Endodermal cell (in vitro differentiated cells): Measurements from ENCODE around the gene HAPLN2. TPM values are rescaled to one million over a fixed set of nuclear protein-coding genes. Genes with fewer than 3 reads are reported as not detected.

Experiments used
- DNase-seq: peaks from one replicate; pipeline ENCODE4 v3.0.0-alpha.2; 2017
- H3K27ac ChIP-seq: 2 replicates; pipeline ENCODE4 v1.5.1; 2013; ENCODE audit warnings: mild to moderate bottlenecking, low read depth, low read length, moderate library complexity
- H3K27me3 ChIP-seq: 2 replicates; pipeline ENCODE4 v1.6.1; 2013; ENCODE audit warnings: mild to moderate bottlenecking, low read length, moderate library complexity; ENCODE audit not compliant: insufficient read depth, control insufficient read depth, poor library complexity, severe bottlenecking
- H3K36me3 ChIP-seq: 2 replicates; pipeline ENCODE4 v1.7.0; 2013; ENCODE audit warnings: mild to moderate bottlenecking, low read length, moderate library complexity; ENCODE audit not compliant: control insufficient read depth, insufficient read depth
- H3K4me1 ChIP-seq: one replicate; pipeline ENCODE4 v1.7.0; 2013; ENCODE audit warnings: low read length; ENCODE audit not compliant: control insufficient read depth, insufficient read depth
- H3K4me3 ChIP-seq: 2 replicates; pipeline ENCODE4 v1.5.1; 2013; ENCODE audit warnings: mild to moderate bottlenecking, low read length, moderate library complexity
- H3K9ac ChIP-seq: 2 replicates; pipeline ENCODE4 v1.6.1; 2013; ENCODE audit warnings: mild to moderate bottlenecking, low read length, moderate library complexity; ENCODE audit not compliant: poor library complexity, severe bottlenecking; ENCODE audit errors: extremely low read depth
- H3K9me3 ChIP-seq: 2 replicates; pipeline ENCODE4 v1.6.1; 2013; ENCODE audit warnings: mild to moderate bottlenecking, low read length, moderate library complexity; ENCODE audit not compliant: control insufficient read depth
- H3K27ac Mint-ChIP-seq: 2 replicates; pipeline ENCODE4 v1.8.0; 2020; ENCODE audit warnings: mixed read lengths
- H3K27me3 Mint-ChIP-seq: 2 replicates; pipeline ENCODE4 v1.8.0; 2021; ENCODE audit warnings: mild to moderate bottlenecking, mixed read lengths; ENCODE audit not compliant: insufficient read depth
- H3K36me3 Mint-ChIP-seq: 2 replicates; pipeline ENCODE4 v1.8.0; 2020; ENCODE audit warnings: low read depth, mixed read lengths
- H3K4me1 Mint-ChIP-seq: 2 replicates; pipeline ENCODE4 v1.8.0; 2020; ENCODE audit warnings: mixed read lengths
- H3K4me3 Mint-ChIP-seq: 2 replicates; pipeline ENCODE4 v1.8.0; 2020; ENCODE audit warnings: mild to moderate bottlenecking, moderate library complexity, mixed read lengths
- H3K9me3 Mint-ChIP-seq: 2 replicates; pipeline ENCODE4 v1.8.0; 2020; ENCODE audit warnings: mild to moderate bottlenecking, mixed read lengths
- WGBS, 2 experiments: methylation state at CpG; one replicate each; pipeline versions ENCODE4 v1.1.5 to v1.1.7; 2013; ENCODE audit warnings: missing lambda C conversion rate in 2 of 2, mixed read lengths in 1 of 2; ENCODE audit not compliant: insufficient coverage in 1 of 2, insufficient read length in 1 of 2; 5-methylcytosine and 5-hydroxymethylcytosine counted together
- total RNA-seq, 2 donors: library from RNA; stranded (reverse); fragmentation: NEBNext Ultra II Directional in 1 of 2; extraction: Animal tissue kit (Norgen Biotek cat#: 25700) in 1 of 2; gene quantifications; 2 replicates in 1 of 2; 3 replicates in 1 of 2; pipeline ENCODE4 v1.2.1, GENCODE V29; 2021
- TF ChIP-seq, protein P1 (sequence below): fragments of 200-600 bp; sonication (generic); conservative IDR thresholded peaks from 2 replicates; pipeline ENCODE4 v1.5.0; 2021; ENCODE audit warnings: antibody characterized with exemption, mild to moderate bottlenecking

The HAPLN2 gene
- total RNA-seq, 2 donors from 2014 or later: 0.42 to 2.8 TPM

DNA sequence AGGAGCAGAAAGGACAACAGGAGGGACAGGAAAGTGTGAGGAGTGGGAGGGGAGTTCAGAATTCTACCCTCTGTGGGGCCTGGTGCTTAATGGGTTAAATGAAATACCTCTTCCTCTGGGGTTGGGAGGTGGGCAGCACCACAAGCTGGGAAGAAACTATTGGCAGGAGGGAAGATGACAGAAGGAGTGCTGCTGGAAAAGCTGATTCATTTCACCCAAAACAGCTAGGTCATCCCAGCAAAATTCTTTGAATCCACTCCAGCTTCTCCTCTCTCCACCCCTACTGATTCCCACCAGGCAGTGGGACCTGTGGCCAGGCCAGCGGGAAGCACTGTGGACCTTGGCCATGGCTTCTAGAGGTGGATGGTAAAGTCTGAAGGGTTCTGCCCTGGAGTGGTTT is 35.5 kb downstream of the HAPLN2 start:
- Histone ChIP-seq H3K27me3 (peaks cover 98% of the 10 kb centered on the region), H3K4me1 (no peaks in the 10 kb centered on the region), H3K9me3 (no peaks in the 10 kb centered on the region), H3K4me3 (no peak overlapping the region), H3K36me3 (no peaks in the 10 kb centered on the region), H3K27ac (no peak overlapping the region), H3K9ac (no peak overlapping the region)
- TF ChIP-seq, protein P1, sequence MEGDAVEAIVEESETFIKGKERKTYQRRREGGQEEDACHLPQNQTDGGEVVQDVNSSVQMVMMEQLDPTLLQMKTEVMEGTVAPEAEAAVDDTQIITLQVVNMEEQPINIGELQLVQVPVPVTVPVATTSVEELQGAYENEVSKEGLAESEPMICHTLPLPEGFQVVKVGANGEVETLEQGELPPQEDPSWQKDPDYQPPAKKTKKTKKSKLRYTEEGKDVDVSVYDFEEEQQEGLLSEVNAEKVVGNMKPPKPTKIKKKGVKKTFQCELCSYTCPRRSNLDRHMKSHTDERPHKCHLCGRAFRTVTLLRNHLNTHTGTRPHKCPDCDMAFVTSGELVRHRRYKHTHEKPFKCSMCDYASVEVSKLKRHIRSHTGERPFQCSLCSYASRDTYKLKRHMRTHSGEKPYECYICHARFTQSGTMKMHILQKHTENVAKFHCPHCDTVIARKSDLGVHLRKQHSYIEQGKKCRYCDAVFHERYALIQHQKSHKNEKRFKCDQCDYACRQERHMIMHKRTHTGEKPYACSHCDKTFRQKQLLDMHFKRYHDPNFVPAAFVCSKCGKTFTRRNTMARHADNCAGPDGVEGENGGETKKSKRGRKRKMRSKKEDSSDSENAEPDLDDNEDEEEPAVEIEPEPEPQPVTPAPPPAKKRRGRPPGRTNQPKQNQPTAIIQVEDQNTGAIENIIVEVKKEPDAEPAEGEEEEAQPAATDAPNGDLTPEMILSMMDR: no peak
- Mint-ChIP-seq H3K36me3 (no peaks in the 10 kb centered on the region), H3K27me3 (peaks cover 99% of the 10 kb centered on the region), H3K4me3 (no peak overlapping the region), H3K27ac (no peak overlapping the region), H3K4me1 (peaks cover 9% of the 10 kb centered on the region), H3K9me3 (no peaks in the 10 kb centered on the region)
- no peak for DNase-seq
- WGBS, 2 experiments: 95% methylated on average over 1 of the region's 1 CpG; no CpG with 5 or more reads in 1 of the 2 experiments

DNA sequence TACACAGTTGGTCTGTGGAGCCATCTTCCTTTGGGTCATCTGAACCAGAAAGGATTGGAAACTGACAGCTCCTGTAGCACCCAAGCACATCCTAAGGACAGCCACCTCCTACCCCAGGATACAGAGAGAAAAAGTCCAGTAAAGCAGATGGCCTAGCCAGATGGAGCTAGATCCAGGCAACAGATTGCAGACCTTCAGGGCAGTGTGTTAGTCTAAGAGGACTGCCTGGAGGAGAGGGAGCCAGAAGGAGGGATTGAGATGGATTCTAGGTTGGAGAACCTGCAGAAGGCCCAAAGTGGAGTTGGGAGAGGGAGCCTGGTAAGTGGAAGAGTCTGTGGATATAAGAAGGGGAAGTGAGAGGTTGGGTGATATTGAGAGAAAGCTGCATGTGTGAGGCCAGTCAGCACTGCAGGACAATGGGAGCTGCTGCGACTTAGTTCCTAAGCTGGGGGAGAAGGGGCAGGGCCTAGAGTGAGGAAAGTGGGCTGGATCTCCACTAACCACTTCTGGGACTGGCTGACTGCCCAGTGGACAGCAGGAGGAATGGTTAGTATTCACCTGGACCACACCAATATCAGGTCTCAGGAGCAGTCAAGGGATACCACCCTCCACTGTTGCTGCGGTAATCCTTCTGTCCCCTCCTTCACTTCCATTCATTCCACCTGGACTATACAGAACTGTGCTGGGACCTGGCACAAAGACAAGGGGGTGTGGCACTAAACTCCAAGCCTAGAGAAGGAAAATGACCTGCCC is 36.1 kb downstream of the HAPLN2 start:
- Mint-ChIP-seq H3K9me3 (no peaks in the 10 kb centered on the region), H3K4me3 (no peak overlapping the region), H3K27me3 (peaks cover 94% of the 10 kb centered on the region), H3K36me3 (no peaks in the 10 kb centered on the region), H3K27ac (no peak overlapping the region), H3K4me1 (peaks cover 13% of the 10 kb centered on the region)
- TF ChIP-seq, protein P1: no peak
- no peak overlapping the region for H3K27ac ChIP-seq
- H3K9me3 ChIP-seq: no peaks in the 10 kb centered on the region
- no peak overlapping the region for H3K4me3 ChIP-seq
- no peak for DNase-seq
- H3K4me1 ChIP-seq: peaks cover 1% of the 10 kb centered on the region
- H3K27me3 ChIP-seq: peaks cover 91% of the 10 kb centered on the region
- no peaks in the 10 kb centered on the region for H3K36me3 ChIP-seq
- WGBS, 2 experiments: 33 to 77% methylated on average over 1 to 2 of the region's 2 CpGs
- no peak overlapping the region for H3K9ac ChIP-seq

DNA sequence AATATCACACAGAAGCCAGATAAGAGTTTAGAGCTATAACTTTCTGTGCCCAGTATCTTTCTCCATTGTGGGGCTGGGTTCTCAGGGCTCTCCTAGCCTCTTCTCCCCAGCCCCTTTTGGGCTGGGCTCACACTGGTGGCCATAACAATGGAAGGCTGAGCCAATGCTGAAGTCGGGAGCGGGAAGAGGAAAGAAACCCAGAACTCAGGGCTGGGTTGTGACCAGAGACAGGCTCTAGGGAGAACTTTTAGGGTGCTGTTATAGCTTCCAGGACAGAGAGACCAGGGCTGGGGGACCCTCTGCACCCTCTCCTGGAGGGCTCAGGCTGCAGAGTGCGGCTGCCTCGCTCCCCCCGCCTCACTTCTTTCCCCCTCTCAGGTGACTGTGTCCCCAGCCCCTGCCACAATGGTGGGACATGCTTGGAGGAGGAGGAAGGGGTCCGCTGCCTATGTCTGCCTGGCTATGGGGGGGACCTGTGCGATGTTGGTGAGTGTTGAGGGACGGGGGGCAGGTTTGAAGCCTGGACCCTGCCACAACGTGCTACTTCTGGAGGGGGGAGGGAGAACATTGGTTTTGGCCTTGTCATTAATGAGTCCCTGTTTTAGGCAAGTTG is 36.8 kb downstream of the HAPLN2 start:
- TF ChIP-seq, protein P1: no peak
- Histone ChIP-seq H3K27ac (no peak overlapping the region), H3K36me3 (no peaks in the 10 kb centered on the region), H3K9ac (no peak overlapping the region), H3K27me3 (peaks cover 84% of the 10 kb centered on the region), H3K4me1 (peaks cover 7% of the 10 kb centered on the region), H3K4me3 (no peak overlapping the region), H3K9me3 (no peaks in the 10 kb centered on the region)
- Mint-ChIP-seq H3K36me3 (no peaks in the 10 kb centered on the region), H3K9me3 (no peaks in the 10 kb centered on the region), H3K4me1 (peaks cover 19% of the 10 kb centered on the region), H3K27me3 (peaks cover 87% of the 10 kb centered on the region), H3K4me3 (no peak overlapping the region), H3K27ac (no peak overlapping the region)
- 75% methylated on average over 9 of the region's 9 CpGs; no CpG with 5 or more reads in 1 of the 2 experiments for WGBS, 2 experiments
- DNase-seq: no peak
